Measurements from ENCODE around the gene TPST2.

The TPST2 gene

GRCh38 chr22:26555478-26555877, 34.5 kb downstream of the TPST2 start:
- DNase-seq (ENCODE audit: low spot score), result no peak

GRCh38 chr22:26554956-26555355, 35.0 kb downstream of the TPST2 start:
- no peak for DNase-seq (ENCODE audit: low spot score)

GRCh38 chr22:26553056-26553752, 36.7 kb downstream of the TPST2 start:
- DNase-seq (ENCODE audit: low spot score), result no peak

GRCh38 chr22:26552466-26552865, 37.5 kb downstream of the TPST2 start:
- no peak for DNase-seq (ENCODE audit: low spot score)

- no peak for DNase-seq (ENCODE audit: low spot score)
Observed at GRCh38 chr22:26551568-26551967, 38.4 kb downstream of the TPST2 start.

- peak; percentile 69 for DNase-seq (ENCODE audit: low spot score)
Observed at GRCh38 chr22:26550498-26551033, 39.4 kb downstream of the TPST2 start.

GRCh38 chr22:26549902-26550497, 39.9 kb downstream of the TPST2 start:
- DNase-seq (ENCODE audit: low spot score), result no peak

- no peak for DNase-seq (ENCODE audit: low spot score)
Observed at GRCh38 chr22:26548984-26549383, 40.9 kb downstream of the TPST2 start.

- no peak for DNase-seq (ENCODE audit: low spot score)
Observed at GRCh38 chr22:26548303-26548702, 41.6 kb downstream of the TPST2 start.

- DNase-seq (ENCODE audit: low spot score), result no peak
Observed at GRCh38 chr22:26547837-26548236, 42.1 kb downstream of the TPST2 start.

GRCh38 chr22:26547426-26547825, 42.5 kb downstream of the TPST2 start:
- no peak for DNase-seq (ENCODE audit: low spot score)

- peak; percentile 46 for DNase-seq (ENCODE audit: low spot score)
Observed at GRCh38 chr22:26546282-26546681, 43.6 kb downstream of the TPST2 start.

GRCh38 chr22:26545827-26546226, 44.1 kb downstream of the TPST2 start:
- no peak for DNase-seq (ENCODE audit: low spot score)

- no peak for DNase-seq (ENCODE audit: low spot score)
Observed at GRCh38 chr22:26545385-26545784, 44.5 kb downstream of the TPST2 start.

- DNase-seq (ENCODE audit: low spot score), result no peak
Observed at GRCh38 chr22:26544489-26544888, 45.4 kb downstream of the TPST2 start.

- DNase-seq (ENCODE audit: low spot score), result peak; percentile 51
Observed at GRCh38 chr22:26542831-26543230, 47.1 kb downstream of the TPST2 start.

- no peak for DNase-seq (ENCODE audit: low spot score)
Observed at GRCh38 chr22:26541167-26541819, 48.6 kb downstream of the TPST2 start.

- no peak for DNase-seq (ENCODE audit: low spot score)
Observed at GRCh38 chr22:26540119-26540518, 49.8 kb downstream of the TPST2 start.

GRCh38 chr22:26536762-26537134, 53.2 kb downstream of the TPST2 start:
- no peak for DNase-seq (ENCODE audit: low spot score)

GRCh38 chr22:26536056-26536761, 53.7 kb downstream of the TPST2 start:
- no peak for DNase-seq (ENCODE audit: low spot score)

- no peak for DNase-seq (ENCODE audit: low spot score)
Observed at GRCh38 chr22:26535603-26535908, 54.4 kb downstream of the TPST2 start.

GRCh38 chr22:26534874-26535602, 54.9 kb downstream of the TPST2 start:
- no peak for DNase-seq (ENCODE audit: low spot score)
